HG03135 (cell line): ENCODE data around the gene GAS7.

Source experiments
- ATAC-seq: cut with Tn5 transposase; IDR thresholded peaks from one replicate; pipeline ENCODE4 v1.9.1; 2021; ENCODE audit warnings: mild to moderate bottlenecking, moderate library complexity; ENCODE audit not compliant: unreplicated experiment

GAS7 gene

GRCh38 chr17:9956474-9957131 is 241.8 kb downstream of the GAS7 start:
- ATAC-seq = no peak

GRCh38 chr17:9953492-9953891 is 244.9 kb downstream of the GAS7 start:
- ATAC-seq = no peak

GRCh38 chr17:9951803-9952202 is 246.6 kb downstream of the GAS7 start:
- no peak for ATAC-seq

- ATAC-seq = no peak
Measured at GRCh38 chr17:9948928-9949327, 249.5 kb downstream of the GAS7 start.

GRCh38 chr17:9944704-9945103 is 253.7 kb downstream of the GAS7 start:
- ATAC-seq = no peak

GRCh38 chr17:9943343-9943742 is 255.1 kb downstream of the GAS7 start:
- no peak for ATAC-seq

GRCh38 chr17:9942885-9943284 is 255.5 kb downstream of the GAS7 start:
- no peak for ATAC-seq

- no peak for ATAC-seq
Measured at GRCh38 chr17:9941305-9941704, 257.1 kb downstream of the GAS7 start.

GRCh38 chr17:9940841-9941240 is 257.6 kb downstream of the GAS7 start:
- ATAC-seq = no peak

GRCh38 chr17:9938764-9939163 is 259.6 kb downstream of the GAS7 start:
- ATAC-seq = no peak

GRCh38 chr17:9937901-9938300 is 260.5 kb downstream of the GAS7 start:
- ATAC-seq = no peak

- no peak for ATAC-seq
Measured at GRCh38 chr17:9937241-9937761, 261.1 kb downstream of the GAS7 start.

GRCh38 chr17:9936095-9936494 is 262.3 kb downstream of the GAS7 start:
- no peak for ATAC-seq

GRCh38 chr17:9935408-9935807 is 263.0 kb downstream of the GAS7 start:
- ATAC-seq = no peak

GRCh38 chr17:9934331-9934730 is 264.1 kb downstream of the GAS7 start:
- ATAC-seq = no peak

GRCh38 chr17:9932491-9932890 is 265.9 kb downstream of the GAS7 start:
- ATAC-seq = no peak

GRCh38 chr17:9931144-9931741 is 267.2 kb downstream of the GAS7 start:
- no peak for ATAC-seq

GRCh38 chr17:9929871-9930270 is 268.5 kb downstream of the GAS7 start:
- ATAC-seq = no peak

GRCh38 chr17:9928601-9929333 is 269.6 kb downstream of the GAS7 start:
- no peak for ATAC-seq

- no peak for ATAC-seq
Measured at GRCh38 chr17:9926150-9926804, 272.1 kb downstream of the GAS7 start.

- ATAC-seq = no peak
Measured at GRCh38 chr17:9925457-9925856, 272.9 kb downstream of the GAS7 start.
